ENCODE results near the gene DNASE1L2.

DNA sequence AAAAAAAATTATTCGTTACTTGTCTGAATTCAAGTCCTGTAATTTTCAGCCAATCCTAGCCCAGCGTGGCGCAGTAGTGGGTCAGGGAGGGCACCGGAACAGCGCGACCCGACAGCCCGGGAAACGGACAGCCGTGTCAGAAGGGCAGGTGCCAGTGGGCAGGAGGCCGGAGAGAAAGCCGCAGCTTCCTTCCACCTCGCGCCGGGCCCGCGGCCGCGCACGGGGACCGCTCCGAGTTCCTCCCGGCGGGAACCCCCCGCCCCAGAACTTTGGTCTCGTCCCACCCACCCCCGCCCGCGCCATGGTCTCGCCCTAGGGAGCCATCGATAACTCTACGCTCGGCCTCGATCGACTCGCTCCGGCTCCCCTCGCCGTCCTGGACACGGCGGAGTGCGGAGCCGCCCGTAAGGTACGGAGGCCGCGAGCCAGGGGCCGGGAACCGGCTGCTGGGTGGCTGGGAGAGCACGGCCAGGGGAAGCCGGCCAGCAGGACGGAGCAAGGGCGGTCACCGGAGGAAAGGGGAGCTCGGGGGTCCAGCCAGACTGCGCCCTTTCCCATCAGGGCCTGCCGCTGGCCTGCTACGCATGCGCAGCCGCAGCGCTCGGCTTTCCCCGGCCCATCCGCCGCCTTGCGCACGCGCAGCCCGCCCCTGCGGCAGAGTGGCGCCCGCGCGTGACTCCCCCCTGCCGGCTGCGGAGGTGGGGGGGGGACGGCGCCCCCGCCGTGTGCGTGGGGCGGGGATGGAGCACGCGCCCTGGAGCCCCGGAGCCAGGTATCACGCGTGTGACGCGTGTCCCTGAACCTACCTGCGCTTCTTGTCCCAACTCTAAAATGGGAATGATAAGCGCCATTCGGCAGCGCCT lies 30.9 kb upstream of the DNASE1L2 start, which contains the start of gene MLST8:
- TF ChIP-seq POLR2A (IDR thresholded peaks at IDR 0.05; ENCODE audit: low read depth, low read length) (peak; percentile 84; the same call in 1 of the 2 replicates), CTCF (conservative IDR thresholded peaks at IDR 0.05; ENCODE audit: low read depth, low read length) (0 out of 2 replicates have a peak, but pooled peaks have one; percentile 14), ELK1 (IDR thresholded peaks at IDR 0.05; ENCODE audit: borderline replicate concordance, low read depth, low read length) (no peak), SMC3 (IDR thresholded peaks at IDR 0.05; ENCODE audit: low read depth, low read length) (no peak), RFX5 (IDR thresholded peaks at IDR 0.05; ENCODE audit: low read depth, low read length) (no peak), MXI1 (IDR thresholded peaks at IDR 0.05; ENCODE audit: borderline replicate concordance, low read depth, low read length) (0 out of 2 replicates have a peak, but pooled peaks have one; percentile 18), MAZ (IDR thresholded peaks at IDR 0.05; ENCODE audit: borderline replicate concordance, low read depth, low read length) (peak; percentile 70; the same call in 1 of the 2 replicates), RAD21 (IDR thresholded peaks at IDR 0.05; ENCODE audit: low read length) (no peak), MAFK (IDR thresholded peaks at IDR 0.05; ENCODE audit: low read depth, low read length) (no peak), RCOR1 (IDR thresholded peaks at IDR 0.05; ENCODE audit: insufficient replicate concordance, low read length) (no peak), CEBPB (IDR thresholded peaks at IDR 0.05; ENCODE audit: low read depth, low read length) (no peak), USF2 (IDR thresholded peaks at IDR 0.05; ENCODE audit: low read depth, low read length) (peak; percentile 63), CHD1 (IDR thresholded peaks at IDR 0.05; ENCODE audit: low read depth, low read length) (peak; percentile 88; the same call in 1 of the 2 replicates), NFE2L2 (IDR thresholded peaks at IDR 0.05; ENCODE audit: low read depth, low read length) (no peak)

Data from IMR-90 (cell line).